ENCODE data around the gene BHLHE23.

BHLHE23 gene

GRCh38 chr20:63006540-63007359, at the start of gene BHLHE23:
Gene BHLHE23, minus strand, starts transcription at chr20:63006964. Its CDS starts 190 bp downstream, at chr20:63006774.
- DNase-seq: peak; percentile 52

GRCh38 chr20:63055575-63056235, 48.9 kb upstream of the BHLHE23 start:
- DNase-seq: no peak

- DNase-seq: peak; percentile 8
Observed at GRCh38 chr20:63054681-63055240, 48.0 kb upstream of the BHLHE23 start.

- peak; percentile 4 for DNase-seq
Observed at GRCh38 chr20:63054103-63054474, 47.3 kb upstream of the BHLHE23 start.

- peak; percentile 2 for DNase-seq
Observed at GRCh38 chr20:63053432-63054102, 46.8 kb upstream of the BHLHE23 start.

- DNase-seq: no peak
Observed at GRCh38 chr20:63052571-63053431, 46.0 kb upstream of the BHLHE23 start.

GRCh38 chr20:63051911-63052310, 45.1 kb upstream of the BHLHE23 start:
- no peak for DNase-seq

- no peak for DNase-seq
Observed at GRCh38 chr20:63051186-63051860, 44.6 kb upstream of the BHLHE23 start.

- no peak for DNase-seq
Observed at GRCh38 chr20:63050406-63050805, 43.6 kb upstream of the BHLHE23 start.

- no peak for DNase-seq
Observed at GRCh38 chr20:63049561-63050221, 42.9 kb upstream of the BHLHE23 start.

GRCh38 chr20:63049191-63049518, 42.4 kb upstream of the BHLHE23 start:
- no peak for DNase-seq

- no peak for DNase-seq
Observed at GRCh38 chr20:63048516-63049190, 41.9 kb upstream of the BHLHE23 start.

GRCh38 chr20:63047946-63048345, 41.2 kb upstream of the BHLHE23 start:
- DNase-seq: no peak

GRCh38 chr20:63047267-63047666, 40.5 kb upstream of the BHLHE23 start:
- no peak for DNase-seq

- DNase-seq: no peak
Observed at GRCh38 chr20:63046841-63047240, 40.1 kb upstream of the BHLHE23 start.

- no peak for DNase-seq
Observed at GRCh38 chr20:63045991-63046390, 39.2 kb upstream of the BHLHE23 start.

- no peak for DNase-seq
Observed at GRCh38 chr20:63045401-63045800, 38.6 kb upstream of the BHLHE23 start.

- DNase-seq: no peak
Observed at GRCh38 chr20:63044605-63045004, 37.8 kb upstream of the BHLHE23 start.

GRCh38 chr20:63044204-63044600, 37.4 kb upstream of the BHLHE23 start:
- DNase-seq: no peak

GRCh38 chr20:63043348-63044203, 36.8 kb upstream of the BHLHE23 start:
- no peak for DNase-seq
